RKO (cell line): ENCODE results near the gene TGFBR2.
A peak's percentile ranks its signal among the peaks of the same experiment; 100 is the strongest.
"Not testable (repeated sequence)": the region's sequence is repeated elsewhere in the genome, so short reads cannot be mapped to it uniquely, and the experiment has no call there.

Source experiments
- DNase-seq: peaks from one replicate; pipeline ENCODE4 v3.0.0-alpha.2; 2016; ENCODE audit warnings: low spot score

The TGFBR2 gene

GRCh38 chr3:30658328-30659052, 52.1 kb downstream of the TGFBR2 start:
- no peak for DNase-seq

GRCh38 chr3:30659270-30660130, 53.1 kb downstream of the TGFBR2 start:
- DNase-seq: peak; percentile 34

DNA sequence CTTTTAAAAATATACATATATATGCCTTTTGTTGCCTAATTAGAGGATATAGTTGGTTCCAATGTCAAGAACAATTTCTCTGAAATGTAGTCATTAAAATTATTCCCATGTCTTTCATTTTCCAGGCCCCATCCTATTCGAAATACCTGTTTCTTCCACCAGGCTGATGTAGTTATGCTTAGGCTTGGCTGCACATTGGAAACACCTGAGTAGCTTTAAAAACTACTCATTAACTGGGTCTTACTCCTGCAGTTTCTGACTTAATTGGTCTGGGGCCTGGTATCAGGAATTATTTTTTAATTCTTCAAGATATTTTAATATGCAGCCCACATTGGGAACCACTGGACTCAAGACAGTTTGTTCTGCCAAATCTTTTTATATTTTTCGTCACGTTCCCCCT, 53.7 kb downstream of the TGFBR2 start:
- DNase-seq: no peak

DNA sequence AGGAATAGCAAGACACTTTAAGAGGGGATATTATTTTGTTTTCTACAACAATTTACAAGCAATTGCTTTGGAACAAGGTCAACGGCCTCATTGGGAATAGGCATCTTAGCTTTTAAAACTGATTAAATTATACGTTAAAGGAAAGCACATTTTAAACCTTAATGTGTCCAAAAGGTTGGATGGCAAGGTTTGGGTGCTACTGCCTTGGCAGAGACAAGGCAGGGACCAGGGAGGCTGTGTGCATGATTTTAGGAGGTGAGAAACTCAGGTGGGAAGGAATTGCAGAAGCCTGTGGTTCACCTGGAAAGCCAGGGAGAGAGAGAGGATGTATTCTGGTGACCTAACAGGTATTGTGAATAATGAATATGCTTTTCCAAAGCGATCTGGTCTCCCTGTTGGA, 54.3 kb downstream of the TGFBR2 start:
- no peak for DNase-seq

GRCh38 chr3:30661098-30661873, 54.9 kb downstream of the TGFBR2 start:
- no peak for DNase-seq

DNA sequence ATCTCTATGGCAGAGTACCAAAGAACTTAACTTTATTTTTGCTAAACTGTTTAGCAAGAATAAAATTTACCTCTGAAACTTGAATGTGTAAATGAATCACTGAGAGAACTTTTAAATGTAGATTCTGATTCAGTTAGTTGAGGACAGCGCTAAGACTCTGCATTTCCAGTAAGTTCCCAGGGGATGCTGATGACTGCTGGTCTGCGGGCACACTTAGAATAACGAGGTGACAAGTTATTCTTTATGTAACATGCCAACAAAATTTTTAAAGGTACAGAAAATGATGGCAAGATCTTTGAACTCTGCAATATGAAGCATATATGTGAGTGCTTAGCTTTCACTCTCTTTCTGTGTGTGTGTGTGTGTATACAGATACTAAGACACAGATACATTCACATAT, 56.4 kb downstream of the TGFBR2 start:
- DNase-seq: no peak

- no peak for DNase-seq
These were observed 57.3 kb downstream of the TGFBR2 start for GRCh38 chr3:30663533-30664241.

DNA sequence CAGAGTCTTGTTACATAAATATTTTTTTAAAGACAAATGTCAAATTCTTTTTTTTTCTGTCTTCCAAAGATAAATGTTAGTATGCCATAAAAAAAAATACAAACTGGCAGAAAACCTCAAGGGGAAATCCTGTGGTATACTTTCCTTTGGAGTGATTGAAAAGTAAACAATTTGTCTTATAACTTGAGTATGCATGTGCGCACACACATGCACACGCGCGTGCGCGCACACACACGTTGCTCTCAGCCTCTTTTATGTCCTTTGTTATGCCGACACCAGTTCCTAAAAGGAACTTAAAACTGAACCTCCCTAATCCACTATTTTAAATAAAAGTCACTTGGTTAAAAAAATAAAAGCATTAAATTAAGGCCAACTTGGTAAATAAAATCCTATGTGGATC, 58.1 kb downstream of the TGFBR2 start:
- DNase-seq: no peak

- DNase-seq: no peak
These were observed 58.5 kb downstream of the TGFBR2 start for GRCh38 chr3:30664884-30665283.

- DNase-seq: no peak
These were observed 59.1 kb downstream of the TGFBR2 start for GRCh38 chr3:30665539-30665938.

DNA sequence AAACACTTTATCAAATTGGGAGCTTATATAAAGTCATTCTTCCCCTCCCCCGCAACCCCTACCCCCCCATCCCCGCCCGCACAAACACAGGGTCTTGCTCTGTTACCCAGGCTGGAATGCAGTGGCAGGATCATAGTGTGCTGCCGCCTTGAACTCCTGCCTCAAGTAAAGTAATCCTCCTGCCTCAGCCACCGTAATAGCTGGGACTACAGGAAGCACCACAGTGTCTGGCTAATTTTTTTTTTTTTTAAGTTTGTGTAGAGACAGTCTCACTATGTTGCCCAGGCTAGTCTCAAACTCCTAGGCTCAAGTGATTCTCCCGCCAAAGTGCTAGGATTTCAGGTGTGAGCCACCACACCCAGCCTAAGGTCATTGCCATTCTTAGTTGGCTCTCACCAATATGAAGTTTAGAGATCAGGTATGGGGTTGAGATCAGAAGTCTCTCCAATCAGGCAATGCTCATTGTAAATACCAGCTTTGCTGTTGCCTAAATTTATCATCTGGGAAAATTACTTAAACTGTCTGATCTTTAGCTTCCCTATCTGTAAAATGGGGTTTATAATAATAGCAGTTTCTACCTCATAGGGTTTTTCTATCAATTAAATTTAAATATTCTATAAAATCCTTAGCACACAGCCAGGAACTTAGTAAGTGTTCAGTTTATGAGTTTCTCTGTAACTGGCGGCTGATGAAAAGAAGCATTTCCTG, 60.3 kb downstream of the TGFBR2 start:
- no peak for DNase-seq

- no peak for DNase-seq
These were observed 60.9 kb downstream of the TGFBR2 start for GRCh38 chr3:30667280-30667651.

GRCh38 chr3:30668051-30668609, 61.7 kb downstream of the TGFBR2 start:
- no peak for DNase-seq

DNA sequence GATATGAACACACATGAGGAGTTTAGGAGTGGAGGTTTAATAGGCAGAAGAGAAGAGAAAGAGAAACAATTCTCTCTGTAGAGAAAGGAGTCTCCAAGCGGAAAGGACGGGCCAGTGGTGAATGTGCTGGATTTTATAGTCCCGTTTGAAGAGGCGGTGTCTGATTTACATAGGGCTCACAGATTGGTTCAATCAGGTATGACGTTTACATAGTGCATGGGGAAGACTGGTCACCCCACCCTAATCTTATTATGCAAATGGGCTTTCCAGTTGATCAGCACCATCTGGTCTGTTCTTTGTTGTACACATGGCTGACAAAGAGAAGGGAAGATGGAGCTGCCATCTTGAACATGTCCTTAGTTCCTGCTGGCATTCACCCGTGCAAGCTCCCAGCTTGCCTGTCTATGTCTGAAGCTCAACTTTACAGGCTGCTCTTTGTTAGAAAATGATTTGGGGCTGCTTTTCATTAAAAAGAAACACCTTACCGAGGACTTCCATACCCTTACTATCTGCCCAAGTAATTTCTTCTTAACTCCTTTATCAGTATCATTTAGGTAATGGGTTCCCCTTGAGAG, 63.0 kb downstream of the TGFBR2 start:
- not testable (repeated sequence) for DNase-seq

GRCh38 chr3:30670292-30670691, 63.9 kb downstream of the TGFBR2 start:
- no peak for DNase-seq

DNA sequence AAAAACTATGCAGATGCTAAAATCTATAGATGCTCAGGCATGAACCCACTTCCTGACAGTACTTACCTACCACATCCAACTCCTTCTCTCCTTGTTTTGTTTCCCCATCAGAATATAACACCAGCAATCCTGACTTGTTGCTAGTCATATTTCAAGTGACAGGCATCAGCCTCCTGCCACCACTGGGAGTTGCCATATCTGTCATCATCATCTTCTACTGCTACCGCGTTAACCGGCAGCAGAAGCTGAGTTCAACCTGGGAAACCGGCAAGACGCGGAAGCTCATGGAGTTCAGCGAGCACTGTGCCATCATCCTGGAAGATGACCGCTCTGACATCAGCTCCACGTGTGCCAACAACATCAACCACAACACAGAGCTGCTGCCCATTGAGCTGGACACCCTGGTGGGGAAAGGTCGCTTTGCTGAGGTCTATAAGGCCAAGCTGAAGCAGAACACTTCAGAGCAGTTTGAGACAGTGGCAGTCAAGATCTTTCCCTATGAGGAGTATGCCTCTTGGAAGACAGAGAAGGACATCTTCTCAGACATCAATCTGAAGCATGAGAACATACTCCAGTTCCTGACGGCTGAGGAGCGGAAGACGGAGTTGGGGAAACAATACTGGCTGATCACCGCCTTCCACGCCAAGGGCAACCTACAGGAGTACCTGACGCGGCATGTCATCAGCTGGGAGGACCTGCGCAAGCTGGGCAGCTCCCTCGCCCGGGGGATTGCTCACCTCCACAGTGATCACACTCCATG, 65.3 kb downstream of the TGFBR2 start:
- no peak for DNase-seq

- DNase-seq: no peak
These were observed 65.9 kb downstream of the TGFBR2 start for GRCh38 chr3:30672287-30672735.

- no peak for DNase-seq
These were observed 66.6 kb downstream of the TGFBR2 start for GRCh38 chr3:30672959-30673358.

GRCh38 chr3:30673425-30674341, 67.3 kb downstream of the TGFBR2 start:
- no peak for DNase-seq
